GM06990 (cell line): Measurements from ENCODE around the gene SUV39H2.
"Not testable (repeated sequence)": the region's sequence is repeated elsewhere in the genome, so short reads cannot be mapped to it uniquely, and the experiment has no call there.

Experiments used
- DNase-seq: peaks from one replicate; pipeline ENCODE4 v3.0.0-alpha.2; 2011; ENCODE audit not compliant: insufficient read length; ENCODE audit errors: extremely low read depth
- H3K27me3 ChIP-seq: replicated peaks from 2 replicates; pipeline ENCODE4 v1.6.0; 2011; ENCODE audit warnings: low read length; ENCODE audit not compliant: control insufficient read depth, insufficient read depth
- H3K36me3 ChIP-seq: 2 replicates; pipeline ENCODE4 v1.5.1; 2011; ENCODE audit warnings: low read length; ENCODE audit not compliant: control insufficient read depth, insufficient read depth
- H3K4me3 ChIP-seq: replicated peaks from 2 replicates; pipeline ENCODE4 v1.5.1; 2011; ENCODE audit warnings: low read depth, mild to moderate bottlenecking, control low read depth, low read length
- CTCF ChIP-seq: IDR thresholded peaks from 2 replicates; pipeline ENCODE4 v1.5.1; 2011; ENCODE audit warnings: low read length, control low read depth, mild to moderate bottlenecking, inconsistent platforms; ENCODE audit not compliant: insufficient read depth, poor library complexity, severe bottlenecking

Gene SUV39H2

GRCh38 chr10:14926722-14927416 lies 48.2 kb downstream of the SUV39H2 start:
- no peak for TF ChIP-seq CTCF
- no peaks in the 10 kb centered on the region for H3K27me3 ChIP-seq
- H3K36me3 ChIP-seq = peaks cover 17% of the 10 kb centered on the region
- DNase-seq = peak; percentile 77
- peak overlapping the region; percentile 48 for H3K4me3 ChIP-seq

GRCh38 chr10:14930610-14931009 lies 51.9 kb downstream of the SUV39H2 start:
- DNase-seq = no peak
- H3K27me3 ChIP-seq = no peaks in the 10 kb centered on the region
- H3K4me3 ChIP-seq = no peak overlapping the region
- H3K36me3 ChIP-seq = peaks cover 12% of the 10 kb centered on the region
- no peak for TF ChIP-seq CTCF

DNA sequence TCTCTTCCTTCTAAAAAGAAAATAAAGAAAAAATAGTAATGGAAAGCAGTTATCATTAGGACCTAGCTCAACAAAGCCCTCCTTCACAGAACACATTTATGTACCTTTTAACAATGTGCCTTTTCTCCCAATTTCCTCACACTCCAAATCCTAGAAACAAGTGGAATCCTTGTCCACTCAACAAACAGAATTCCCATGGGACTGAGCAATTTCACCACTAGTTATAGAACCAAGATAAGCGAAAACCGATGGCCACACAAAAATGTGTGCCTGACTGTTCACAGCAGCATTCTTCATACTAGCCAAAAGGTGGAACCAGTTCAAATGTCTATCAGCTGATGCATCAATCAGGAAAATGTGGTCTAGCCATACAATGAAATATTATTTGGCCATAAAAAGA lies 57.9 kb downstream of the SUV39H2 start:
- DNase-seq = no peak
- Histone ChIP-seq H3K4me3 (no peak overlapping the region), H3K36me3 (peaks cover 19% of the 10 kb centered on the region), H3K27me3 (no peaks in the 10 kb centered on the region)
- no peak for TF ChIP-seq CTCF

DNA sequence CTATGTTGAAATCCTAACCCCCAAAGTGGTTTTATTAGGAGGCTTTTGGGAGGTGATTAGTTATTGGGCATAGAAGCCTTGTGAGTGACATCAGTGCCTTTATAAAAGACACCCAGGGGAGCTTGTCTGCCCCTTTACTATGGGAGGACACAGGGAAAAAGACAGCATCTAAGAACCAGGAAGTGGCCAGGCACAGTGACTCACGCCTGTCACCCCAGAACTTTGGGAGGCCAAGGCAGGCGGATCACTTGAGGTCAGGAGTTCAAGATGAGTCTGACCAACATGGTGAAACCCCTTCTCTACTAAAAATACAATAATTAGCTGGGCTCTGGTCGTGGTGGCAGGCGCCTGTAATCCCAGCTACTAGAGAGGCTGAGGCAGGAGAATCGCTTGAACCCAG lies 60.3 kb downstream of the SUV39H2 start:
- not testable (repeated sequence) for DNase-seq, H3K36me3 ChIP-seq, H3K4me3 ChIP-seq, H3K27me3 ChIP-seq

DNA sequence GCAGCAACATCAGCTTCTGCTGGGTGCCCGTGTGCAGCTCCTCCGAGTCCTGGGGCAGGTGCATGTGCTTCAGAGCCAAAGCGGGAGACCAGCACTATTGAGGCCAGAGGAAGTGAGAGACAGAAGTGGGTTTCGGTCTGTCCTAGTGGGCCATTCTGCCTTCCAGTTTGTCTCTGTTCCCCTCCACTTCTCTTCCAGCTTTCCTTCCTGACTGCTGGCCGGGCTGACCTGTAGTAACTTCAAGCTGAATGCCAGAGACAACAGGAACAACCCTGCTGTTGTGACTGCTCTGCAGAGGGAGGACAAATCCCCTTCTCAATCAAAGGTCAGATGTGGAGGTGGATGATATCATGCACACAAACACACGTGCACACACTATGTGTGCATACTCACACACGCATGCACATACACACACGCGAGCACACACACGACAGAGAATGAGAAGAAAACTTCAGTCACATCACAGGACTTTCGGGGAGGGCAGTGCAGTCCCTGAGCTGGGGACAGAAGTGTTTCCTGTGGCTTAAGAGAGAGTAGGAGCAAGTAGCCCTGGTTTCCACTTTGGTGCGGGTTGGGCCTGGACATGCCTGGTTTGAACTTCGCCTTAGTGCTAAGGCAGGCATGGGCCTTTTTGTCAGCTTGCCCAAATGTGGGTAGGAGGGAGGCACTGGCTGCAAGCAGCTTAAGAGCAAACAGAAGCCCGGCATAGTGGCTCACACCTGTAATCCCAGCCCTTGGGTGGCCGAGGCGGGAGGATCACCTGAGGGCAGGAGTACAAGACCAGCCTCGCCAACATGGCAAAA lies 63.7 kb downstream of the SUV39H2 start:
- peak; percentile 35 for DNase-seq
- not testable (repeated sequence) for H3K27me3 ChIP-seq, H3K4me3 ChIP-seq
- H3K36me3 ChIP-seq = peaks cover 11% of the 10 kb centered on the region

DNA sequence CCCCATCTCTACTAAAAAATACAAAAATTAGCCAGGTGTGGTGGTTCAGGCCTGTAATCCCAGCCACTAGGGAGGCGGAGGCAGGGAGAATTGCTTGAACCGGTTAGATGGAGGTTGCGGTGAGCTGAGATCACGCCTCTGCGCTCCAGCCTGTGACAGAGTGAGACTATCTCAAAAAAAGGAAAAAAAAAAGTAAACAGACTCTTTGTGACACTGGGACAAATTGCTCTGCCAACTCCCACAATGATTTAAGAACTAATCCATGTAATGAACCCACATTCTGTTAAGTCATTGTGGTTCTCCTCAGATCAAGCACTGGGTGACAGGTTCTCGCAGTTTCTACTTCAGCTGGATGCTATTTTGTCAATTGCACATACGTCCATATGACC lies 64.3 kb downstream of the SUV39H2 start:
- not testable (repeated sequence) for DNase-seq, H3K4me3 ChIP-seq, H3K27me3 ChIP-seq
- peaks cover 16% of the 10 kb centered on the region for H3K36me3 ChIP-seq

DNA sequence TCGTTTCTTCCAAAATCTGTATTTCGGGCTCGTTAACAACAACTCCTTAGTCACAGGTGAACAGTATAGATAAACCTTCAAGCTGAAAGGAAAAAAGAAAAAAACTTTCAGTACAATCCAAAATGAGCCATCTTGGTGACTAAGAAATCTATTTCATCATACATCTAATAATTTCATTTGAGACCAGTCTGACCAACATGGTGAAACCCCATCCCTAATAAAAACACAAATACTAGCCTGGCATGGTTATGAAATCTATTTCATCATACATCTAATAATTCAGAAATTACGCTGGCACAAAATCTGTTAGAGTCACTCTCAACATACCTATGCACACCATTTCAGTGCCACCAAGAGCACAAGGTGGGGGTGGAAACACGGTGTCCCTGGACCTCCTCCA lies 66.4 kb downstream of the SUV39H2 start:
- no peak for TF ChIP-seq CTCF
- Histone ChIP-seq H3K4me3 (no peak overlapping the region), H3K27me3 (no peaks in the 10 kb centered on the region), H3K36me3 (peaks cover 18% of the 10 kb centered on the region)
- DNase-seq = no peak
